HS-27A (cell line): Measurements from ENCODE around the gene LRRIQ1.
"Not testable (repeated sequence)": the region's sequence is repeated elsewhere in the genome, so short reads cannot be mapped to it uniquely, and the experiment has no call there.

Experiments
- DNase-seq: peaks from one replicate; pipeline ENCODE4 v3.0.0-alpha.2; 2012; ENCODE audit warnings: low read depth, missing footprints

LRRIQ1 gene

DNA sequence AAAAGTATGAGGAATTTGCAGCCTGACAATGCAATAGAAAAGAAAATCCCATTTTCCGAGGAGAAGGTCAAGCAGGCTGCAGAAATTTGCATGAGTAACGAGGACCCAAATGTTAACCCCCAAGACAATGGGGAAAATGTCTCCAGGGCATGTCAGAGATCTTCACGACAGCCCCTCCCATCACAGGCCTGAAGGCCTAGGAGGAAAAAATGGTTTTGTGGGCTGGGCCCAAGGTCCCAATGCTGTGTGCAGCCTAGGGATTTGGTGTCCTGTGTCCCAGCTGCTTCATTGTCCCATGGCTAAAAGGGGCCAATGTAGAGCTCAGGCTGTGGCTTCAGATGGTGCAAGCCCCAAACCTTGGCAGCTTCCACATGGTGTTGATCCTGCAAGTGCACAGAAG is 167.7 kb downstream of the LRRIQ1 start:
- DNase-seq = not testable (repeated sequence)

DNA sequence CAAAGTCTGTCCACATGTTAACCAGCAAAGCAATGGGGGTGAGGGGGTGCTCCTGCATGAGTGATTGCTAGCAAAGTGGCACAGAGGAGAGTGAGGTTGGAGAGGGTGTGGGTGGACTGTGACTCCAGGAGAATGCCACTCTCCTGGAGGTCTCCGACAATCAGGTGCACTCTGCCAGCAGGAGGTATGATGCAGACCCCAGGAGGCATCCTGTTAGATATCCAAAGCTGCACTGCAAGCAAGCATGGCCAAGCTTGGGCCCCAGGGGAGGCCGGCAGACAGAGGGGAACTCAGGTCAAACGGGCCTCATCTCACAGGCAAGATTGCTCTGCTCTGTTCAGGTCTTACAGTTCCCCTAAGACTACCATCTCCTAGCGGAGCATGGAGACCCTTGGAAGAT is 170.4 kb downstream of the LRRIQ1 start:
- no peak for DNase-seq

DNA sequence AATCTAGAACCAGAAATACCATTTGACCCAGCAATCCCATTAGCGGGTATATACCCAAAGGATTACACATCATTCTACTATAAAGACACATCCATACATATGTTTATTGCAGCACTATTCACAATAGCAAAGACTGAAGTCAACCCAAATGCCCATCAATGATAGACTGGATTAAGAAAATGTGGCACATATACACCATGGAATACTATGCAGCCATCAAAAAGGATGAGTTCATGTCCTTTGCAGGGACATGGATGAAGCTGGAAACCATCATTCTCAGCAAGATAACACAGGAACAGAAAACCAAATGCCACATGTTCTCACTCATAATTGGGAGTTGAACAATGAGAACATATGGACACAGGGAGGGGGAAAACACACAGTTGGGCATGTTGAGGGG is 188.2 kb downstream of the LRRIQ1 start:
- not testable (repeated sequence) for DNase-seq

DNA sequence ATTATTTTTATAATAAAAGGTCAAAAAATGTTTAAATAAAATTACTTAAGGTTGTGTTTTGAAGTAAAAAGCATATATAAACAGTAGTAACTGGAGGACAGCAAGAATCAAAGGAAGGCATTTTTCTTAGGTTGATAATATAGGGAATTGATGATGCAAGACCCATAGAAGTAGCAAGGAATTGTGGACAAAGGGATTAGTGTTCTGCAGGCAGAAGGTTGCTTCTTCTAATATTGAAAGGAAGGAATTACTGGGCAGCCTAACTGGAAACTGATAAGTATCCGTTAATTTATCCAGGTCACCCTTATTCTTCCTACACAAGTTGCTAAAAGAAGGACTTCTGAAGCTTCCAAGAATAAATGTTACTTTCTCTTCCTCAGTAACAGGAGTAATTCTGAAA is 189.3 kb downstream of the LRRIQ1 start:
- DNase-seq = no peak

DNA sequence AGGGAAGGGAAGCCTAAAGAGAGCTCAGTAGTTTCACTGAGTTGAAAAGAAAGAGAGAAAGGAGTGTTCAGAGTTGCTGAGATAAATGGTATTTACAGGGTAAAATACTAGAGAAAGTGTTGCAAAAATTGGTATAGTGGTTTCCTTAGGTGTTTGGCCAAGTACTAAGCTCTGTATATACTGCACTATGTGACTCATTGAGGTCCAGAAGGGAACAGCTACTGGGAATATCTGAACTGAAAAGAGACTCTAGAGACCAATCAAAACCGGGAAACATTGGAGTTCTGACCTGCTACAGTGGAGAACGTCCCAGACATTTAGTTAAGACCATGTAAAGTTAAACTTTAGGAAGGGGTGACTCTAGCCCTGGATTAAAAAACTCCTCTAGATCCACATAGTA is 201.2 kb downstream of the LRRIQ1 start:
- no peak for DNase-seq

DNA sequence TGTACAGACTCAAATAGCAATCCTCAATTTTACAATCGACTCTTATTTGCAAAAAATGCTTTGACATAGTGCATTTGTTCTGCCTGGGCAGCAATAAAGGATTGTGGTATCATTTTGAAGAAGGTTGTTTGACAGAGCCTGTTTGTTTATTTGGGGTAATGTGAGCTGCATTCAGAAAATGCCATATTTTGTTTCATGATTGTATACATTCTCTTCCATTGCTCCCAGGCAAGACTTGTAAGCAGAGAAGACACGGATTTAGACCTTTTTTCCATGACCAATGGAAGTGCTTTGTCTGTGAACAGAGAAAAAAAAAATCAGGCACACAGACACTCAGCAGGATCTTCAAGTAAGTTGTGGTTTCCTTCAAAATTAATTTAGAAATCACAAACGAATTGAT is 208.4 kb downstream of the LRRIQ1 start:
- DNase-seq = no peak

DNA sequence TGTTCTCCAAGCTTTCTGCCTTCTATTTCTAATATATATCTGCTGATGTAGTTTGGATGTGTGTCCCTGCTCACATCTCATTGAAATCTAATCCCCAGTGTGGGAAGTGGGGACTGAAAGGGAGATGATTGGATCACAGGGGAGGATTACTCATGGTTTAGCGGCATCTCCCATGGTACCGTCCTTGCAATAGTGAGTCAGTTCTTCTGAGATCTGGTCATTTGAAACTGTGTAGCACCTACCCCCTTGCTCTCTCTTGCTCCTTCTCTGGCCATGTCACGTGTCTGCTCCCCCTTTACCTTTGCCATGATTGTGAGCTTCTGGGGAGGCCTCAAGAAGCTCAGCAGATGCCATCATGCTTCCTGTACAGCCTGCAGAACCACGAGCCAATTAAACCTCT is 217.7 kb downstream of the LRRIQ1 start:
- no peak for DNase-seq

DNA sequence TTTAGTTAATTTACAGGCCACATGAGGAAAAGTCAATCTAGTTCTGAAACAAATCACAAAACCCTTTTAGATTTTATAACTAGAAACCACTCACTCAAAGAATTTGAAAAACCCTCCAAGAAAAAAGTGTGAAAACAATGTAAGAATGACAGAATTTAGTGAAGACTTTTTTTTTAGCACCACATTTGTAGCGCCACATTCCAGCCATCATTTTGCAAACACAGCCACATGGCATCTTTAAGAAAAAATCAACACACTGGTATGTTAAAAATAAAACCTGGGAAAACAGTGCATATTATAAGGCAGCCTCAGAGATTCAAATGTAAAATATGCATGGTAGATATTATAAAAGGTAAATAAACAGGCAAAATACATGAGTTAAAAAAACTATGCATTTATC is 221.5 kb downstream of the LRRIQ1 start:
- no peak for DNase-seq

DNA sequence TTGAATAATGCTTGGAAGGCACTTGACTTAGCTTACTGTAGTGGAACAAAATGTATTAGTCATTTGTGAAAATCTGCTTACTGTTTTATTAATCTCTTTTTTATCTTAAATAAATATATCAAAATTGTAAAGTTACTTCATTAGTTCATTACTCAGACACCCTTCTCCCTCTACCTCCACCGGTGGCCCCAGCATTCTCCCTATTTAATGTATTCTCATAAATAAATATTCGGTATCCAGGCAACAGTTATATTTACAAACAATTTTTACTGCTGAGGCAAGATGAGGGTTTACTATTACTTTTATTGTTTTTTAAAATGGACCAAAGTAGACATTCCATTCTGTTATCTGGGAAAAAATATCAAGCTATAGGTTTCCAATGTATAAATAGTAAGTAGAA is 224.3 kb downstream of the LRRIQ1 start:
- DNase-seq = no peak

DNA sequence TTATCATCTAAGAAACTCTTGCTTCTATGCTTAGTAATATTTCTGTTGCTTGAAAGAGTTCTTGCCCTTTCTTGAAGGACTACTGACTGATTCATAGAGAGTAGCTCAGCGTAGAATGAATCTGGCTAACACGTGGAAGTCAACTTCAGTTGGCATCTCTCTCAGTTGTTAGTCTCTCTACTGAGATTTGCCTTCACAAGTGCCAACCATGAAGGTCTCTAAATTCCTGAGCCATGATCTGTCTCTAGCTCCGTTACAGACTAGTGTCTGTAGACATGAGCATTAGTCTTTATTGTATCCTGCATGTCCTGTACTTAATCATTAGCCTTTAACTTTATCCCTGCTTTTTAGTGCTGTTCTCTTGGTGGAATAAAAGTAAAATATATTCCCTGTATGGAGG is 224.7 kb downstream of the LRRIQ1 start:
- no peak for DNase-seq

DNA sequence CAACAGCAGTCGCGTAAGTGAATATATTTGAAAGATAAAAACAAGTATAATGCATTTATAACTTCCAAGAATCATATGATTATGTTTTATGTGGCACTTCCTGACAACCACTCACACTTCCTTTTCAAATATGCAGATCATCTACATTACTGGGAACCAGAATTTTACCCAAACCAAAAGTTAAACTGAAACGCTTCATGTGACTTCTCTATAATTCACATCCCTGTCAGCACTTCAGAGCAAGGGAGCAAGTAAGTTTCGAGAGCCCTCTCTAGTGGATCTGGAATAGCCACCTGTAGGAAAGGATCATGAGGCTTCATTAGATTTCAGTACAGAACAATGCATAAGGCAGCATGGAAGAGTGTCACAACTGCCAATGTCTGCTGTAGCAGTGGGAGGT is 230.2 kb downstream of the LRRIQ1 start:
- DNase-seq = no peak

DNA sequence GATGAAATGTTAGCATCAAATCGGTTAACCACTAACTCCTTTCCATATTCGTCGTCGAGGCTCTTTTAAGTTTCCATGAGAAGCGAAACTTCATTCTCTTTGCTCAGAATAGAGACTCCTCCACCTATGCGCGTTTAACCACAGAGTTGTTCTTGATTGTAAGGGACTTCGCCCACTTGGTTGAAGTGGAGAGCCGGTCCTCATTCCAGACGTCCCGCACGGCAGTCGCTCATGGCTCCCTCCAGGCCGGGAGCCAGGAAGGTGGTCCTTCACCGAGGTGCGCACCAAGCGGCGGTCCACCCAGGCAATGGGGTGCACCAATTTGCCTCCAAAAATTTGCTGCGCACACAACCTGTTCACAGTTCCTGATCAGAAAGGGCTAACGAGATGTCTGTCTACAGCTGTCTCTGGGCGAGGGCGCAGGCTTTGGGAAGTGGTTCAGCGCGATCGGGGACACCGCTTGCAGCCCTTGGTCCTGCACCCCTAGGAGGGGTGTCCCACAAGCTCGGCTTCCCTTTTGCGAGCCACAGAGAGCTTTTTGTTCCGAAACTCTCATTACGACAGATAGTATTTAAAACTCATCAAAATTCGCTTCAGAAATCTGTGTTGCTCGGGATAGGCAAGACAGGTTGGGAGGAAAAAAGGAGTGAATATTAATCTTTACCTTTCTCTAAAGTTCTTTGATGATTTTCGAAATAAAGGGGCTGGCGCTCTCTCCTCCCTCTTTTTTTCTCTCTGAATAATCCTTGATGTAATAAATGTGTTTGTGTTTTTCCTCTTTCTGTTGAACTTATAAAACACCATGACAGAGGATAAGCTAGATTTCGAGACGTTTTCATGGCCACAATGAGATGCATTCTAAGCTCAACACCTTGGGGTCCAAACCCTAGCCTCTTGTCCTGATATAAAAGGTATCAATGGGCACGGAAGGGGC is 237.5 kb downstream of the LRRIQ1 start:
- no peak for DNase-seq

DNA sequence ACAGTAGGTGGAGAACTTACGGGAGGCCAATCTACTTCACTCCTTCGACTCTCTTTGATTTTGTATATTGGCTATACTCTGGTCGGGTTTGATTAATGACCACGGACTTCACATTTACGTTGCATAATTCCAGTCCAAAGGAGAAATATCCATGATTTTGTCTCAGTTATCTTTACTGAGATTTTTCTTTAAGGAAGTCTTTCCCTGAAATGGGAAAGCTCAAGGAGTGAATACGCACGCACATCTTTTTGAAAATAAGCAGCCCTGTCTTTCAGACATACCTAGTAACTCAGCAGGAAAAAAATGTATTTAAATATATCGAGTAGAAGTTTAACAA is 238.1 kb downstream of the LRRIQ1 start:
- DNase-seq = no peak

DNA sequence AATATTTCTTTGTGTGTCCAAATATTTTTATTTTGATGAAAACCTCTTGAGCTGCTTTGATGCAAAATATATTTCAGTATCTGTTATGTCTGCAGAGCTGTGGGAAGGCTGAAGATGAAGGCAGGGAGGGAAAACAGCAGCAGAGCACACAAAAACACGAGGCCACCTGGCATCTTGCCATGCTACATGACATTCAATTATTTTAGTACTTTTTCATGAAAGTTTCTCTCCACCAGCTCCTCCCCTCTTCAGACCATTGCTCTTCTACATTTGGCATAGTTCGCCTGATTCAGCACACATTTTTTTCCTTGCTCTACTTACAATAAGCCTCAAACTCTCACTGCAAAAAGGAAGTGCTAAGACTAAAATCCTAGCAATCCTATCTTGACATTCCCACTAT is 239.2 kb downstream of the LRRIQ1 start:
- no peak for DNase-seq

DNA sequence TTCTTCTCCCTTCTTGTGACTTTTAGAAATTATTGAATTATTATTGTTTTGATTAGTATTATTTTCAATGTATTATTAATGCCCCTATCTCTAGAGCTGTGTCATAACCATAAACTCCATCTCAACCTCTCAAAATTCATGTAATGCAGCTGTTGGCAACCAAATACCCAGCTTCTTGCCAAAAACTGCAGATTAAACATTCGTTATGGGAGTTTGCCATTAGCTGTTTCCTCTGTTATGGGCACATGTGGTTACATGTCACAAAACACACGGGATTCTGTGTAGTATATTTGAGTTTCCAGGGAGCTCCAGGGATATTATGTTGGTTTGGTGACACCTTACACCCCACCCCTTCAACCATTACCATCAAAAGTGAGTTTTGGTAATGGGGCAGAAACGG is 241.0 kb downstream of the LRRIQ1 start:
- no peak for DNase-seq

DNA sequence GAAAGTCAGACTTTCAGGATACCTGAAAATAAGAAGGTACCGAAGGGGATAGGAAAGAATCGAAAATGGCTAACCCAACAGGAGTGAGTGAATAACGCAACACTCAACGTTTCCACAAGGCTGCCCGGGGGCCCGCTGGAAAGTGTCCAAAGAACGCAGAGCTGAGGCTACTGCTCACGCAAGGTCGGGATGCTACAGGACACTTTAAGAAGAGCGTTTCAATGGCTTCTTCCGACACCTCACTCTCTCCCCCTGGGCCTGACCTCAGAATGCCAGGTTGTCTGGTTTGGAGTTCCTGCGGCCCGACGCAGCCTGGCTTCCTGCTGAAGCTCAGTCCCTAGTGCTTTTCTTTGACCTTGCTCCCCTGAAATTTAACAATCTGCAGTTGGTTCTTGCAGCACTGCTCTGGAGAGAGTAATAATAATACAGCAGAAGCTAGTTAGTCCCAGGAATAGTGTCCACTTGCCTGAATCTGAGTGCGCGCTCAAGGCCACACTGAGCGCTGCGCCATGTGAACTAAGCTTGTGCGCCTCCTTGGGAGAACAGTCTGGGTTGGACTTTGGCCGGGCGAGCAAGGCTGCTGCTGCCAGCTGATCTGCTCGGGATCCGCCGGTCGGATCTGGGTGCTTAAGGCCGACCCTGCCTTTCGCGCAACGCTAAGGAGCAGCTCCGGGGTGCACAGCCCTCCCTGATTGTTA is 241.9 kb downstream of the LRRIQ1 start:
- DNase-seq = no peak

DNA sequence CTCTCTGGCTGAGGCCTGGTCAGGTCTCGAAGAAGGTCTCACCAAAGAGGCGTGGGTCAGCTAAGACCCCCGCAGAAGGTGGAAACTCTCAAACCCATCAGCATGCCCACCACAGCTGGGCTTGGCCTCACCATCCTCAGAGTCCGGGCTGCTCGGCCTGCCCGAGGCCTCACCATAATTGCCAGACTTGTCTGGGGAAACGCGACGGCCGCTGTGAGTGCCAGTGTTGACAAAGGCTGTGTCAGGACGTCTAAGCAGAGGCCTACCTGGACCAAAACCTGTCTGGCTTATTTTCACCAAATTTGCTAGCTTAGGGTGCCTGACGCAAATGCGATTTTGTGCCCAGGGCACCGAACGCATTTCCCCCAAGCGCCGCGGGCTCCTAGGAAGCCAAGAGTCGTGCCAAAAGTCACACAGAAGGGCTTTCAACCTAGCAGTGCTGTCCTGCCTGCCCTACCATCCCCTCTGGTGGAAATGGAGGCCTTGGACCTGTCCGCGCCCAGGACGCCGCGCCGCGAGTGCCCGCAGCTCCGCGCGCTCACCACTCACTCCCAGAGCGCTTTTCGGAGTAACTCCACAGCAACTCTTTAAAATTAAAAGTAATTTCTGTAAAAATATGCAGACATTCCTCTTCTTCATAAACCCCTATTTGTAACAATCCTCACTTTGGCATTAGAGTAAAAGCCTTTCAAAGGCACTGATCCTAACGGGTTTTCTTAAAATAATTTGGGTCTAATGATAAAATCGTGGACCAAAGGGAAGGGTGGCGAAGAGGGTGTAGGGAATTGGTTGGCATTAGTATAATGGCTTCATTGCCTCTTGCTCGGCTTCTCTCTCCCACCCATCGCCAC is 242.7 kb downstream of the LRRIQ1 start:
- no peak for DNase-seq

DNA sequence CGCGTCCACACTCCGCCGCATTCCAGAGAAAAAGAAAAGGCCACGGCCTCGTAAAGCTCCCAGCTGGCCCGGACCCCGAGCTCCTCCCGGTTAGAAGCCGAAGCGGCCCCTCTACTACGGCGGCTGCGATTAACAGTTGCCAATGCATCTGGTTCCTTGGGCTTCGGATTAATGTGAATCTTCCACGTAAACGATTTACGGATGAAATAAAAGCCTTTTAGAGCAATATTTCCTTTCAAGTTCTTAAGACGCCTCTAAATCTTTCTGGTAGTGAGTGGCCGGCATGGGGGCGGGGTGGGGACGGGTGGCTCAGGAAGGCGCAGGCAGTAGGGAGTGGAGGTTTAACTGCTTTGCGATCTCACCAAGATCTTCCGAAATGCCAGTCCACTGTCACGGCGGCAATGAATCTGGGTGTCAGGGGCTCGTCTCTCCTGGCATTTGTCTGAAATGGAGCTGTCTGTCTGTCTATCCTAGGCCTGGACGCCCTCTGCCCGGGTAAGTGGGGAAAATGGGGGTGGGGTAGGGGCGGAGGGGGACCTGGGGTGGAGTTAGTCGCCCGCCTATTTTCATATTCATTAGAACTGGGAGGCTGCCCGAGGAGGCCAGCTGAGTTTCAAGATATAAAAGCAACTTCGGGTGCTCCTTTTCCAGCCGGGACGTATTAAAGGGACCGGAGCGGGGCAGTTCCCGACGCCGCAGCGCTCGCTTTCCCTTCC is 243.5 kb downstream of the LRRIQ1 start:
- DNase-seq = no peak

DNA sequence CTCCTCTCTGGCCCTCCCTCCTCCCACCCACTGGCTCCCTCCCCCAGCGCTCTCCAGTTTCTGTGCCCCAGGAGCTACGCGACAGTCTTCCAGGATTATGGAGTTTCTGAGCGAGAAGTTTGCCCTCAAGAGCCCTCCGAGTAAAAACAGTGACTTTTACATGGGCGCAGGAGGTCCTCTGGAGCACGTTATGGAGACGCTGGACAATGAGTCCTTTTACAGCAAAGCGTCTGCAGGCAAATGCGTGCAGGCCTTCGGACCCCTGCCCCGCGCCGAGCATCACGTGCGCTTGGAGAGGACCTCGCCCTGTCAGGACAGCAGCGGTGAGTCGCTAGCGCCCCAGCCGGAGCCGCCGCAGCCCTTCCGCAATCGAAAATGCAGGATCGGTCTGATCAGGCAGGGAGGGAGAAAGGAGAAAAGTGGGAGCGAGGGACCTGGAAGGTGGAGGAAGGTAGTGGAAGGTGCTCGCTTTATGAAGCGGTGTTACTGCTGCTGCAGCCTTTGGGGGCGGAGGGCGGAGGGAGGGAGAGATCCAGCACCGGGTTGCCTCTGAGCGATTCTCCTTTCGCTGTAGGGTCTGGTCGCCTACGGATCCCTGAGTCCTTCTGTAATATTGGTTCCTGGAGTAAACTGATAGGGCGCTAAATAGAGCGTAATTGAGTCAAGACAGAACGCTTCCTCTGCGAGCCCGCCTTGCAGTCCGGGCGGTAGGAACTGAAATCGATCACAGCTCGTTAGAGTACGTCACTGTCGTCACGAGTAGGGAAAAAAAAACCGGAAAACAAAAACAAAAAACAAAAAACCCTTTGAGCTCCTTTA is 244.2 kb downstream of the LRRIQ1 start, which contains the start of gene ALX1:
Gene ALX1 (plus strand): TSS at position 56 of the 819 bp plus-strand sequence. CDS start 42 bp downstream, at position 98.
- DNase-seq = no peak

DNA sequence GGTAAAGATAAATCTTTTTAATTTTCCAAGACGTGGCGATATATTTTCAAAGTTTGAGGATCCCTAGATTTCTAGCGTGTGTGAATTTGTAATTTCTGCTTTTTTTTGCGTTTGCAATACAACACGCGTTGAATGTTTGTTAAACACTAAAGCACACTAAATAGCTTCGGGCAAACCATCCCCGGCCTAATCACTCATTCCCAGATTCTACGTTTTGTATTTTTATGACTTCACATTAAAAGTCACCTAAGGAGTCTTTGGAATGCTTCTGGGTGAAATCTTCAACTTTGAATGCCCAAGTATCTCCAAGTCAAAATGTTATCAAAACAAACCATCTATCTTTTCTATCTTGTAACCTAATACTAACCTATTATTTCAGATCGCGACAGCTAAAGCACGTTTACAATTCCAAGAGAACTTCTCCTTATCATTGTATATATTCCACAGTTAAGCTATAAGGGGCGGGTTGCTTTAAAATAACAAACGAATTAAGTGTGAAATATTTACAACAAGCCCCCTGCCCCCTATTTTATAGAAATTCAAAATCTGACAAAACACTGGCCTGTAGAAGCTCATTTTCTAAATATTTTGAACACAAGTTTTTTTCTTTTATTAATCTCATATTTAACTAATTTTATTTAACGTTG is 245.0 kb downstream of the LRRIQ1 start:
- no peak for DNase-seq
